ENCODE results near the gene PEX14. TPM values are rescaled to one million over a fixed set of nuclear protein-coding genes. Genes with fewer than 3 reads are reported as not detected.
A peak's percentile ranks its signal among the peaks of the same experiment; 100 is the strongest.

The PEX14 gene
- total RNA-seq, 2 donors from 2014 or later, result 16.0 TPM

GRCh38 chr1:10663678-10664035 is 188.9 kb downstream of the PEX14 start:
- no peak for ATAC-seq
- no peak overlapping the region for H3K4me3 Mint-ChIP-seq
- H3K4me1 Mint-ChIP-seq, result peaks cover 4% of the 10 kb centered on the region
- H3K9me3 ChIP-seq (ENCODE audit: control insufficient read depth, low read length, poor library complexity, severe bottlenecking), result no peaks in the 10 kb centered on the region
- no peaks in the 10 kb centered on the region for H3K27me3 Mint-ChIP-seq
- H3K36me3 Mint-ChIP-seq (ENCODE audit: low read depth), result peaks cover 4% of the 10 kb centered on the region
- no peak overlapping the region for H3K27ac Mint-ChIP-seq
- no peak for DNase-seq

DNA sequence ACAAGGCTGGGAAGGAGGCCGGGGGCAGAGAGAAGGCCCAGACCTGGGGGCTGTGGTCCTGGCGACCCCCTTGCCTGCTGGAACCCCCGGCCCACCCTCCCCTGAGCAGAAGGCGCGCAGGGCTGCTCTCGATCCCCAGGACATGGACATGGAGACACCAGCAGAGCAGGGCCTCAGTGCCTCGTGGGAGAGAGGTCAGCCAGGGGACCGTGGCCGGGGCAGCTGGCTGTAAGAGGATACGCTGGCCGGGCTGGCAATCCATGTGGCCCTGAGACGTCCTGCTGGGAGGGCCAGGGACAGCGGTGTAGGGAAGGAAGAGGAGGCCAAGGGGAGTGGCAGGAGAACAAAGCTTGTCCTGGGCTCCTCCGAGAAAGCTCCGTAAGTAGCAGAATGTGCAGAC is 189.5 kb downstream of the PEX14 start:
- ATAC-seq (no peak), DNase-seq (no peak)
- H3K4me3 Mint-ChIP-seq, result no peak overlapping the region
- no peaks in the 10 kb centered on the region for H3K9me3 ChIP-seq (ENCODE audit: control insufficient read depth, low read length, poor library complexity, severe bottlenecking)
- H3K36me3 Mint-ChIP-seq (ENCODE audit: low read depth), result peaks cover 2% of the 10 kb centered on the region
- H3K27me3 Mint-ChIP-seq, result no peaks in the 10 kb centered on the region
- no peak overlapping the region for H3K27ac Mint-ChIP-seq
- peaks cover 4% of the 10 kb centered on the region for H3K4me1 Mint-ChIP-seq

DNA sequence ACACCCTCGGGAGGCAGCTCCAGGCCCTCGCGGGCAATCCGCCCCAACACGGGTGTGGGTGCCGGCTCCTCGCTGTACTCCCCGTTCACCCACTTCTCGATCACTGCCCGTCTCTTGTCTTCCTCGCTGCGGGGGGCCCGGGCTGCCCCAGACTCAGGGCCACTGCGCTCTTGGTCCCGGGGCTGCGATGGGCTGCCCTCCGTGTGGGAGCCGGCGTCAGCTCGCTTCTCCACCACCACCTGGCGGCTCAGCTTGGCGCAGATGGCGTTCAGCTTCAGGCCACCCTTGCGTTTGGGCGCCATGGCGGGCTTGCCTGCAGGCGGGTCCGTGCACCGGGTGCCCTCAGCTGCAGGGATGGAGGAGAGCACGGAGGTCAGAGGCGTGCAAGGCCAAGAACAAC is 190.5 kb downstream of the PEX14 start:
- no peak overlapping the region for H3K4me3 Mint-ChIP-seq
- H3K27me3 Mint-ChIP-seq, result no peaks in the 10 kb centered on the region
- H3K36me3 Mint-ChIP-seq (ENCODE audit: low read depth), result no peaks in the 10 kb centered on the region

GRCh38 chr1:10665930-10666850 is 191.4 kb downstream of the PEX14 start:
- H3K9me3 ChIP-seq (ENCODE audit: control insufficient read depth, low read length, poor library complexity, severe bottlenecking), result no peaks in the 10 kb centered on the region
- H3K27ac Mint-ChIP-seq, result no peak overlapping the region
- ATAC-seq (no peak), DNase-seq (no peak)
- no peak overlapping the region for H3K4me3 Mint-ChIP-seq
- H3K36me3 Mint-ChIP-seq (ENCODE audit: low read depth), result no peaks in the 10 kb centered on the region
- H3K4me1 Mint-ChIP-seq, result peaks cover 4% of the 10 kb centered on the region
- no peaks in the 10 kb centered on the region for H3K27me3 Mint-ChIP-seq

More for the DNA sequence above, 190.5 kb downstream of the PEX14 start:
- DNase-seq, result no peak
- no peak overlapping the region for H3K27ac Mint-ChIP-seq
- peaks cover 4% of the 10 kb centered on the region for H3K4me1 Mint-ChIP-seq
- H3K9me3 ChIP-seq (ENCODE audit: control insufficient read depth, low read length, poor library complexity, severe bottlenecking), result no peaks in the 10 kb centered on the region
- no peak for ATAC-seq

DNA sequence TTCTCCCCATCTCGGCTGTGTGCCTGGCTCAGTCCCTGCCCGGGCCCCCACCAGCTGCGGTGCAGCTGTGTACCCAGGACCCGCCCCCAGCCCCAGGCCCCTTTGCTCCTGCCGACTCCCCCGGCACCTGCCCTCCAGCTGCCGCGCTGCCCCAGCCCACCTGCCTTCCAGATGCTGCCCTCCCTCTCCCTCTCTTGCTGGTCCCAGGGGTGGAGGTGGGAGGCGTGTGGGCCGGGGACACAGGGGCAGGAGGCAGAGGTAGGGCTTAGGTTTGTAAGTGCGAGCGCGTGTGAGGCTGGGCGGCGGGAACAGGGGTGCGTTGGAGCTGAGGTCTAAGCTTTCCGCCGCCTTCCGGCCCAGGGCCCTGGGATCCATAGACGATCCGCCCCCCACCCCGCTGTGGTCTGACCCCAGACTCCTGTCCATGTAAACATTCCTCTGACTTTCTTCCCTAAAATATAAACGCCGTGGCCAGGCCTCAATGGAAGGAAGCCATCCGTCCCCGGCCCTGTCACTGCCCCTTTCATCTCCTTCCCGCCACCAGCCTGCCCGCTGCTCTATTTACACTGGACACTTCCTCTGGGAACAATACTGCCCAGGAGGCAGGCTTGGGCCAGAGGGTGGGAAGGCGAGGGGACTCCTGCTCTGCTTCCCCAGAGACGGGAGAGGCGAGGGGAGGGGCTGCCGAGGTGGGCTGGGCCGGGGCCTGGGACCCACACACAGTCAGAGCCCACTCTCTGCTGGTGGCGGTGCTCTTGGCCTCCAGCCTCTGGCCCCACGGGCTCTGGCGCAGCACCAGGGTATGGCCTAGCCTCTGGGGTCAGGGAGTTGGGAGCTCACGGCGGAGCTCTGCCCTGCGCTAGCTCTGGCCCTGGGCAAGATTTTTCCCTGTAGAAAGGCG is 193.4 kb downstream of the PEX14 start:
- no peaks in the 10 kb centered on the region for H3K9me3 ChIP-seq (ENCODE audit: control insufficient read depth, low read length, poor library complexity, severe bottlenecking)
- ATAC-seq (no peak), DNase-seq (no peak)
- no peak overlapping the region for H3K27ac Mint-ChIP-seq
- peaks cover 4% of the 10 kb centered on the region for H3K4me1 Mint-ChIP-seq
- H3K4me3 Mint-ChIP-seq, result no peak overlapping the region
- H3K27me3 Mint-ChIP-seq, result no peaks in the 10 kb centered on the region
- no peaks in the 10 kb centered on the region for H3K36me3 Mint-ChIP-seq (ENCODE audit: low read depth)

DNA sequence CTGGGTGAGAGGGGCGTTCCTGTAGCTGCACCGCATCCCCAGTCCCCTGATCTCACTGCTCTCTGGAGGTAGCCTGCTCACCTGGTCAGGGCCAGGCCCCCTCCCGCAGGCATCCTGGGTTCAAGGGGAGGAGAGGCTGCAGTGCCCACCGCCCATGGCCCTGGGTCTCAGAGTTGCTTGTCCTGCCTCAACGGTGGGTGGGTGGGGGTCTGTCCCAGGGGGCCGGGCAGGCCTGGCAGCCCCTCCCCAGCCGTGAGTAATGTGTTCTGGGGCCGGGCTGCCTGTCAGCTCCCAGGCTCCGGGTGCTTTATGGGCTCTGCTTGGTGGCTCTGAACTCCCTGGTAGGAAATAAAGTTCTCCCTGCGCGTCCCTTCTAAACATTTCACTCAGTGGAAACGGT is 194.8 kb downstream of the PEX14 start:
- DNase-seq (no peak), ATAC-seq (no peak)
- Mint-ChIP-seq H3K4me3 (no peak overlapping the region), H3K27me3 (no peaks in the 10 kb centered on the region), H3K27ac (no peak overlapping the region), H3K4me1 (peaks cover 4% of the 10 kb centered on the region), H3K36me3 (ENCODE audit: low read depth) (no peaks in the 10 kb centered on the region)
- H3K9me3 ChIP-seq (ENCODE audit: control insufficient read depth, low read length, poor library complexity, severe bottlenecking), result no peaks in the 10 kb centered on the region

DNA sequence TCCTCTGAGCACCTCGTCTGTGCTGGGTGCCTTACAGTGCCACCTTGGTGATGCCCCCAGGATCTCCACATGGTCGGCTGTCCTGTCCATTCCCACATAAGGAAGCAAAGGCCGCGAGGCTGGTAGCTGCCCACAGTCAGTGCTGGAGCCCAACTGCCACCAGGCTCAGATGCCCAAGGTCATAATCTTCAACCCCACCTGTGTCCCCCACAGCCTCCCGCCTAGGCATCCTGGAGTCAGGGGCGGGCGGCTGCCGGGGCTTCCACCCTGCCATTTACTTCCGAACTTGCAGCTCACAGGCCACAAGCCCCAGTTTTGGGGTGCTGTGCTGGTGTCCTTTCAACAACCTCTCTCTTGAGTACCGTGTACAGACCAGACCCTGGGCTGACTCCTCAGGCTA is 195.4 kb downstream of the PEX14 start:
- DNase-seq, result no peak
- no peaks in the 10 kb centered on the region for H3K27me3 Mint-ChIP-seq
- no peaks in the 10 kb centered on the region for H3K9me3 ChIP-seq (ENCODE audit: control insufficient read depth, low read length, poor library complexity, severe bottlenecking)
- peak overlapping the region; percentile 43 for H3K27ac Mint-ChIP-seq
- peaks cover 4% of the 10 kb centered on the region for H3K4me1 Mint-ChIP-seq
- no peaks in the 10 kb centered on the region for H3K36me3 Mint-ChIP-seq (ENCODE audit: low read depth)
- ATAC-seq, result no peak
- H3K4me3 Mint-ChIP-seq, result no peak overlapping the region

- no peaks in the 10 kb centered on the region for H3K27me3 Mint-ChIP-seq
- H3K4me3 Mint-ChIP-seq, result no peak overlapping the region
- H3K27ac Mint-ChIP-seq, result peak overlapping the region; percentile 43
- H3K4me1 Mint-ChIP-seq, result peaks cover 2% of the 10 kb centered on the region
- ATAC-seq (no peak), DNase-seq (no peak)
- H3K36me3 Mint-ChIP-seq (ENCODE audit: low read depth), result no peaks in the 10 kb centered on the region
- H3K9me3 ChIP-seq (ENCODE audit: control insufficient read depth, low read length, poor library complexity, severe bottlenecking), result no peaks in the 10 kb centered on the region
These were observed 196.3 kb downstream of the PEX14 start for GRCh38 chr1:10671090-10671489.

DNA sequence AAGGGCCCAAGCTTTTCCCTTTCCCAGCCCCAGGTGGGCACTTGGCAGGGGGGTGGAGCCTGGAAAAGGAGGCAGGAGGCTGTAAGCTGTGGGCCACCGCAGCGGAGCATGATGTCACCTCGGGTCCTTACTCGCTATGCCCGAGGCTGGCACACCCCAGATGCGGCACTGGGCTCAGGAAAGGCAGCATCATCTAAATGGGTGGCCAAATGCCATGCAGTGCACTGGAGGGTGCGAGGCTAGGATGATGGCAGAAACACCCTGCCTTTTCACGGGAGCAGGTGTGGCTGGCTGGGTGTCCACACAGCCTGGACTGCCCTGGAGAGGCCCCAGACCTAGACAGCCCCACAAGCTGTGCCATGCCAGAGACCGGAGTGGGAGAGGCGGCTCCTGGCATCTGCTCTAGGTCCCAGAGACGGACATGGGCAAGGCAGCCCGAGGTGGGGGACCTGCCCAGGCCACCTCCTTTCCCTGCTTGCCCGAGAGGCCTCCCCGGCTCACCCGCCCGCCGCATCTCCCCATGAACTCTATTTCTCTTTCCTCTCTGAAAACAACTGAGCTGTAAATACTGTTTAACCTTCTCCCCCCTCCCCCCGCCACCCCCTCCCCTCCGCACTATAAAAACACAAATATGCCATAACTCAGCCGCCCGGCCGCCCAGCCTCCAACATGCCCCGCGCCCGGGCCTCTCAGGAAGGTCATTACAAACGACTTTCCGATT is 197.0 kb downstream of the PEX14 start:
- no peak overlapping the region for H3K27ac Mint-ChIP-seq
- no peaks in the 10 kb centered on the region for H3K9me3 ChIP-seq (ENCODE audit: control insufficient read depth, low read length, poor library complexity, severe bottlenecking)
- no peaks in the 10 kb centered on the region for H3K27me3 Mint-ChIP-seq
- H3K4me1 Mint-ChIP-seq, result peaks cover 4% of the 10 kb centered on the region
- no peak overlapping the region for H3K4me3 Mint-ChIP-seq
- no peaks in the 10 kb centered on the region for H3K36me3 Mint-ChIP-seq (ENCODE audit: low read depth)
- DNase-seq, result no peak
- no peak for ATAC-seq

- no peaks in the 10 kb centered on the region for H3K9me3 ChIP-seq (ENCODE audit: control insufficient read depth, low read length, poor library complexity, severe bottlenecking)
- no peaks in the 10 kb centered on the region for H3K36me3 Mint-ChIP-seq (ENCODE audit: low read depth)
- ATAC-seq (no peak), DNase-seq (no peak)
- no peak overlapping the region for H3K4me3 Mint-ChIP-seq
- no peaks in the 10 kb centered on the region for H3K27me3 Mint-ChIP-seq
- H3K27ac Mint-ChIP-seq, result no peak overlapping the region
- peaks cover 4% of the 10 kb centered on the region for H3K4me1 Mint-ChIP-seq
These were observed 197.7 kb downstream of the PEX14 start for GRCh38 chr1:10672343-10673050.

- ATAC-seq, result no peak
- Mint-ChIP-seq H3K4me1 (peaks cover 4% of the 10 kb centered on the region), H3K27me3 (no peaks in the 10 kb centered on the region), H3K4me3 (no peak overlapping the region), H3K27ac (no peak overlapping the region), H3K36me3 (ENCODE audit: low read depth) (no peaks in the 10 kb centered on the region)
- H3K9me3 ChIP-seq (ENCODE audit: control insufficient read depth, low read length, poor library complexity, severe bottlenecking), result no peaks in the 10 kb centered on the region
- no peak for DNase-seq
These were observed 198.5 kb downstream of the PEX14 start for GRCh38 chr1:10673109-10673711.

DNA sequence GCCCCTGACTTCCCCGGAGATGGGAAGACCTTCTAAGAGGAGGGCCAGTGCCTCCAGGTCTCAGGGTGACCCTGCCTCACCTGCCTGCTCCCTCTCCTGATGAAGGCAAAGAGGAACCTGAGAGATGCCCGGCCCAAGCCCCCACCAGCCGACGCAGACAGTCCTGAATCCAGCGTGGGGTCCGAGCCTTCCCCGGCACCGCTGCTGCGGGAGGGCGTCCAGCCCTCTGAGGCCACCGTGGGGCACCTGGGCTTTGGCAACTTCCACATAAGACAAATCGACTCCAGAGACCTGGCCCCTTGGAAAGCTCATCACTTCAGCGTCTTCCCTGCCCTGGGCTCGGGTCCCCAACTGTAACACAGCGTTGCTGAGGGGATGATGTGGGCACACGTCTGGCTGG is 199.5 kb downstream of the PEX14 start:
- Mint-ChIP-seq H3K4me3 (no peak overlapping the region), H3K4me1 (peaks cover 4% of the 10 kb centered on the region)
- no peak for DNase-seq

More for the DNA sequence above, 199.5 kb downstream of the PEX14 start:
- H3K9me3 ChIP-seq (ENCODE audit: control insufficient read depth, low read length, poor library complexity, severe bottlenecking), result no peaks in the 10 kb centered on the region
- H3K27me3 Mint-ChIP-seq, result no peaks in the 10 kb centered on the region
- no peaks in the 10 kb centered on the region for H3K36me3 Mint-ChIP-seq (ENCODE audit: low read depth)
- no peak for ATAC-seq
- no peak overlapping the region for H3K27ac Mint-ChIP-seq

Data from T-helper 17 cell (primary cell).